ENCODE results near the gene SIRT3. TPM values are rescaled to one million over a fixed set of nuclear protein-coding genes. Genes with fewer than 3 reads are reported as not detected.

Gene SIRT3
- total RNA-seq, 4 donors from 2014 or later = 8.1 to 48.0 (median 14.7) TPM

- no peak for TF ChIP-seq CTCF (IDR thresholded peaks at IDR 0.05; ENCODE audit: low read depth)
Measured at GRCh38 chr11:230431-230830, 5.7 kb downstream of the SIRT3 start.

- no peak for TF ChIP-seq CTCF (IDR thresholded peaks at IDR 0.05; ENCODE audit: low read depth)
Measured at GRCh38 chr11:227824-228379, 8.2 kb downstream of the SIRT3 start.

- no peak for TF ChIP-seq CTCF (IDR thresholded peaks at IDR 0.05; ENCODE audit: low read depth)
Measured at GRCh38 chr11:225734-226453, 10.2 kb downstream of the SIRT3 start.

- TF ChIP-seq CTCF (IDR thresholded peaks at IDR 0.05; ENCODE audit: low read depth) = no peak
Measured at GRCh38 chr11:224424-224823, 11.7 kb downstream of the SIRT3 start.

- no peak for TF ChIP-seq CTCF (IDR thresholded peaks at IDR 0.05; ENCODE audit: low read depth)
Measured at GRCh38 chr11:223884-224283, 12.3 kb downstream of the SIRT3 start.

GRCh38 chr11:223026-223789 lies 12.9 kb downstream of the SIRT3 start:
- no peak for TF ChIP-seq CTCF (IDR thresholded peaks at IDR 0.05; ENCODE audit: low read depth)
